ENCODE data around the gene CALML6.

DNA sequence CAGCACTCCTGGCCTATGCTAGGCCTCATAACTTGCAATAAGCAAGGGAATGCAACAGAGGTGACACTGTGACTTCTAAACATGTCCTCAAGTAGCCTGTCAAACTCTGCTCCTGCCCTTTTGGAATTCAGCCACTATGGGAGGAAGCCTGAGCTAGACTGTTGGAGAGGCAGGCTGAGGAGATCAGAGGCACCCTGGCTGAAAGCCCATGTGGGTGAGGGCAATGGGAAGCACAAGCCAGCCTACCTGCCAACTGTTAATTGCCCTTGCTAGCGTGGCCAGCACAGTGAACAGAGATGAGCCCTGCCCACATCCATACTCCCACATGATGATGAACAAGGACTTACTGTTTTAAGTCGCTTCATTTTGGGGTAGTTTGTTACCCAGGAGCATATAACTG is 41.9 kb upstream of the CALML6 start:
- TF ChIP-seq, protein P1, sequence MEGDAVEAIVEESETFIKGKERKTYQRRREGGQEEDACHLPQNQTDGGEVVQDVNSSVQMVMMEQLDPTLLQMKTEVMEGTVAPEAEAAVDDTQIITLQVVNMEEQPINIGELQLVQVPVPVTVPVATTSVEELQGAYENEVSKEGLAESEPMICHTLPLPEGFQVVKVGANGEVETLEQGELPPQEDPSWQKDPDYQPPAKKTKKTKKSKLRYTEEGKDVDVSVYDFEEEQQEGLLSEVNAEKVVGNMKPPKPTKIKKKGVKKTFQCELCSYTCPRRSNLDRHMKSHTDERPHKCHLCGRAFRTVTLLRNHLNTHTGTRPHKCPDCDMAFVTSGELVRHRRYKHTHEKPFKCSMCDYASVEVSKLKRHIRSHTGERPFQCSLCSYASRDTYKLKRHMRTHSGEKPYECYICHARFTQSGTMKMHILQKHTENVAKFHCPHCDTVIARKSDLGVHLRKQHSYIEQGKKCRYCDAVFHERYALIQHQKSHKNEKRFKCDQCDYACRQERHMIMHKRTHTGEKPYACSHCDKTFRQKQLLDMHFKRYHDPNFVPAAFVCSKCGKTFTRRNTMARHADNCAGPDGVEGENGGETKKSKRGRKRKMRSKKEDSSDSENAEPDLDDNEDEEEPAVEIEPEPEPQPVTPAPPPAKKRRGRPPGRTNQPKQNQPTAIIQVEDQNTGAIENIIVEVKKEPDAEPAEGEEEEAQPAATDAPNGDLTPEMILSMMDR (conservative IDR thresholded peaks at IDR 0.05): no peak
- TF ChIP-seq ZFX (IDR thresholded peaks at IDR 0.05): no peak
